HepG2 (cell line): ENCODE results near the gene VEGFB. TPM values are rescaled to one million over a fixed set of nuclear protein-coding genes. Genes with fewer than 3 reads are reported as not detected.

Experiments used
- FOXK1 ChIP-seq: sonication (generic); formaldehyde crosslinking; IDR thresholded peaks from 2 replicates; pipeline ENCODE4 v1.4.0; 2020; ENCODE audit warnings: low read depth, missing genetic modification reagents, borderline replicate concordance
- FOXM1 ChIP-seq: sonication (generic); formaldehyde crosslinking; IDR thresholded peaks from 2 replicates; pipeline ENCODE4 v1.5.0; 2020; ENCODE audit warnings: missing genetic modification reagents
- GTF3A ChIP-seq: sonication (generic); formaldehyde crosslinking; conservative IDR thresholded peaks from 2 replicates; pipeline ENCODE4 v1.4.0; 2020; ENCODE audit warnings: mild to moderate bottlenecking, missing genetic modification reagents
- KLF9 ChIP-seq: IDR thresholded peaks from 2 replicates; pipeline ENCODE4 v1.6.1; 2016; ENCODE audit warnings: low read depth
- LRRFIP1 ChIP-seq: sonication (generic); formaldehyde crosslinking; conservative IDR thresholded peaks from 2 replicates; pipeline ENCODE4 v1.4.0; 2020; ENCODE audit warnings: missing genetic modification reagents
- MAF1 ChIP-seq: sonication (generic); formaldehyde crosslinking; IDR thresholded peaks from 2 replicates; pipeline ENCODE4 v1.5.0; 2020; ENCODE audit warnings: missing genetic modification reagents, borderline replicate concordance
- MBD4 ChIP-seq: IDR thresholded peaks from 2 replicates; pipeline ENCODE4 v1.6.1; 2012; ENCODE audit warnings: low read length, inconsistent platforms, borderline replicate concordance
- NFE2 ChIP-seq: sonication (generic); formaldehyde crosslinking; IDR thresholded peaks from 2 replicates; pipeline ENCODE4 v1.4.0; 2020; ENCODE audit warnings: missing genetic modification reagents
- REL ChIP-seq: sonication (generic); formaldehyde crosslinking; conservative IDR thresholded peaks from 2 replicates; pipeline ENCODE4 v1.8.0; 2022; ENCODE audit warnings: mild to moderate bottlenecking, missing genetic modification reagents, moderate library complexity
- SNAI1 ChIP-seq: sonication (generic); formaldehyde crosslinking; IDR thresholded peaks from 2 replicates; pipeline ENCODE4 v1.5.0; 2020; ENCODE audit warnings: mild to moderate bottlenecking, missing genetic modification reagents, borderline replicate concordance
- SNAPC2 ChIP-seq: sonication (generic); formaldehyde crosslinking; IDR thresholded peaks from 2 replicates; pipeline ENCODE4 v1.8.1; 2022; ENCODE audit warnings: mild to moderate bottlenecking, missing genetic modification reagents
- SNAPC5 ChIP-seq: sonication (generic); formaldehyde crosslinking; IDR thresholded peaks from 2 replicates; pipeline ENCODE4 v1.8.1; 2023; ENCODE audit warnings: mild to moderate bottlenecking, missing genetic modification reagents, borderline replicate concordance
- TEAD3 ChIP-seq: optimal IDR thresholded peaks from 2 replicates; pipeline ENCODE3; 2016; ENCODE audit warnings: borderline replicate concordance
- ZBTB14 ChIP-seq: sonication (generic); formaldehyde crosslinking; IDR thresholded peaks from 2 replicates; pipeline ENCODE4 v1.4.0; 2020; ENCODE audit warnings: missing genetic modification reagents
- ZNF17 ChIP-seq: sonication (generic); formaldehyde crosslinking; IDR thresholded peaks from 2 replicates; pipeline ENCODE4 v1.5.0; 2020; ENCODE audit warnings: mild to moderate bottlenecking, missing genetic modification reagents
- ZNF207 ChIP-seq: fragments of 450-650 bp; IDR thresholded peaks from 2 replicates; pipeline ENCODE4 v1.6.1; 2016; ENCODE audit warnings: antibody characterized with exemption, borderline replicate concordance
- ZNF567 ChIP-seq: sonication (generic); formaldehyde crosslinking; IDR thresholded peaks from 2 replicates; pipeline ENCODE4 v1.8.1; 2023; ENCODE audit warnings: mild to moderate bottlenecking, missing genetic modification reagents, borderline replicate concordance
- ZNF580 ChIP-seq: IDR thresholded peaks from 2 replicates; pipeline ENCODE4 v1.6.1; 2016; ENCODE audit warnings: low read depth, borderline replicate concordance
- ZNF629 ChIP-seq: sonication (generic); formaldehyde crosslinking; conservative IDR thresholded peaks from 2 replicates; pipeline ENCODE4 v1.5.0; 2020; ENCODE audit warnings: missing genetic modification reagents
- ZNF761 ChIP-seq: sonication (generic); formaldehyde crosslinking; conservative IDR thresholded peaks from 2 replicates; pipeline ENCODE4 v1.4.0; 2020; ENCODE audit warnings: mild to moderate bottlenecking, missing genetic modification reagents
- polyA plus RNA-seq, 8 experiments: library from polyadenylated mRNA; depleted of rRNA in 3 of 8; stranded (reverse) in 7 of 8; unstranded in 1 of 8; fragments of >200 nt; fragmentation: Illumina TruSeq in 4 of 8; extraction: Trizol in 4 of 8; gene quantifications; 2 replicates each; pipeline versions ENCODE4 v1.2.1 to v1.2.3, GENCODE V29; 2011 to 2016; ENCODE audit warnings: low read depth in 4 of 8, missing spikeins in 1 of 8, mixed read lengths in 1 of 8; ENCODE audit not compliant: insufficient read depth in 1 of 8
- total RNA-seq, 5 experiments: library from RNA; depleted of rRNA; stranded (reverse); fragments of >200 nt; fragmentation: Illumina TruSeq; extraction: Trizol; gene quantifications; 2 replicates each; pipeline ENCODE4 v1.2.3, GENCODE V29; 2016; ENCODE audit warnings: low read depth in 1 of 5
- TF ChIP-seq, protein P1 (sequence below): sonication (generic); formaldehyde crosslinking; IDR thresholded peaks from 2 replicates; pipeline ENCODE4 v1.5.1; 2020; ENCODE audit warnings: missing genetic modification reagents, mild to moderate bottlenecking, borderline replicate concordance
- TF ChIP-seq, protein P2 (sequence below): sonication (generic); formaldehyde crosslinking; IDR thresholded peaks from 2 replicates; pipeline ENCODE4 v1.4.0; 2020; ENCODE audit warnings: missing genetic modification reagents

The VEGFB gene
- total and polyA plus RNA-seq, 2 of the 13 experiments (the other 11 are each of a cell fraction or from before 2014, with no cell fraction given): 9.0 to 11.3 TPM

GRCh38 chr11:64240435-64241240 is 6.3 kb downstream of the VEGFB start, which contains the start of gene FKBP2 (continued):
- TF ChIP-seq, protein P1, sequence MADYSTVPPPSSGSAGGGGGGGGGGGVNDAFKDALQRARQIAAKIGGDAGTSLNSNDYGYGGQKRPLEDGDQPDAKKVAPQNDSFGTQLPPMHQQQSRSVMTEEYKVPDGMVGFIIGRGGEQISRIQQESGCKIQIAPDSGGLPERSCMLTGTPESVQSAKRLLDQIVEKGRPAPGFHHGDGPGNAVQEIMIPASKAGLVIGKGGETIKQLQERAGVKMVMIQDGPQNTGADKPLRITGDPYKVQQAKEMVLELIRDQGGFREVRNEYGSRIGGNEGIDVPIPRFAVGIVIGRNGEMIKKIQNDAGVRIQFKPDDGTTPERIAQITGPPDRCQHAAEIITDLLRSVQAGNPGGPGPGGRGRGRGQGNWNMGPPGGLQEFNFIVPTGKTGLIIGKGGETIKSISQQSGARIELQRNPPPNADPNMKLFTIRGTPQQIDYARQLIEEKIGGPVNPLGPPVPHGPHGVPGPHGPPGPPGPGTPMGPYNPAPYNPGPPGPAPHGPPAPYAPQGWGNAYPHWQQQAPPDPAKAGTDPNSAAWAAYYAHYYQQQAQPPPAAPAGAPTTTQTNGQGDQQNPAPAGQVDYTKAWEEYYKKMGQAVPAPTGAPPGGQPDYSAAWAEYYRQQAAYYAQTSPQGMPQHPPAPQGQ: no peak
- TF ChIP-seq FOXK1 (CRISPR knock-in tag) (peak; percentile 58; the same call in 1 of the 2 replicates), SNAPC2 (CRISPR knock-in tag) (no peak), REL (no peak), SNAI1 (no peak), ZNF761 (CRISPR knock-in tag) (no peak), ZNF17 (no peak), ZNF580 (CRISPR knock-in tag) (peak; percentile 54; the same call in 1 of the 2 replicates), MAF1 (CRISPR knock-in tag) (no peak), TEAD3 (CRISPR knock-in tag) (peak; percentile 37), ZNF207 (no peak), ZNF567 (CRISPR knock-in tag) (no peak), GTF3A (CRISPR knock-in tag) (0 out of 2 replicates have a peak, but pooled peaks have one; percentile 12), SNAPC5 (no peak; the same call in 1 of the 2 replicates), LRRFIP1 (CRISPR knock-in tag) (no peak), MBD4 (no peak), KLF9 (CRISPR knock-in tag) (no peak), ZBTB14 (CRISPR knock-in tag) (0 out of 2 replicates have a peak, but pooled peaks have one; percentile 16), NFE2 (no peak), ZNF629 (CRISPR knock-in tag) (no peak; the same call in 1 of the 2 replicates), FOXM1 (CRISPR knock-in tag) (peak; percentile 95)
- TF ChIP-seq, protein P2, sequence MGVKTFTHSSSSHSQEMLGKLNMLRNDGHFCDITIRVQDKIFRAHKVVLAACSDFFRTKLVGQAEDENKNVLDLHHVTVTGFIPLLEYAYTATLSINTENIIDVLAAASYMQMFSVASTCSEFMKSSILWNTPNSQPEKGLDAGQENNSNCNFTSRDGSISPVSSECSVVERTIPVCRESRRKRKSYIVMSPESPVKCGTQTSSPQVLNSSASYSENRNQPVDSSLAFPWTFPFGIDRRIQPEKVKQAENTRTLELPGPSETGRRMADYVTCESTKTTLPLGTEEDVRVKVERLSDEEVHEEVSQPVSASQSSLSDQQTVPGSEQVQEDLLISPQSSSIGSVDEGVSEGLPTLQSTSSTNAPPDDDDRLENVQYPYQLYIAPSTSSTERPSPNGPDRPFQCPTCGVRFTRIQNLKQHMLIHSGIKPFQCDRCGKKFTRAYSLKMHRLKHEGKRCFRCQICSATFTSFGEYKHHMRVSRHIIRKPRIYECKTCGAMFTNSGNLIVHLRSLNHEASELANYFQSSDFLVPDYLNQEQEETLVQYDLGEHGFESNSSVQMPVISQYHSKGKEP (CRISPR knock-in tag): no peak
